HCEC 1CT (cell line): ENCODE results near the gene PDE6H.

ENCODE experiments used
- DNase-seq: peaks from one replicate; pipeline ENCODE4 v3.0.0-alpha.2; 2017

PDE6H gene

DNA sequence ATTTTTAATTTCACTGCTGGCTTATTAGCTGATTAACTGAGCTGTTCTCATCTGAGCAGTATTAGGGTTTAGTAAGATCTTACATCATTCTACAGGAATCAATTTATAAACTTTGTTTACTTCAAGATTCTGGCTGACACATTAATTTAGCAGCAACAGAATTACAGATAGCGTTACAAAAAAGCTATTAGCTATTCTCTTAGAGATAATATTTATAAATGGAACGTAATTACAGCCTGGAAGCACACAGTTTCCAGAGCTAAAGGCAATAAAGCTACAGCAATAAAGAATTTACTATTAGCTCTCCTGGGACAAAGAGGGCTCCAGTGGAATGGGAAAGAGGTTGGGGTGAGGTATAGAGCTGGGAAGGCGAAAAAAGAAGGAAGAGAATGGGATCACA, 34.7 kb downstream of the PDE6H start:
- no peak for DNase-seq

DNA sequence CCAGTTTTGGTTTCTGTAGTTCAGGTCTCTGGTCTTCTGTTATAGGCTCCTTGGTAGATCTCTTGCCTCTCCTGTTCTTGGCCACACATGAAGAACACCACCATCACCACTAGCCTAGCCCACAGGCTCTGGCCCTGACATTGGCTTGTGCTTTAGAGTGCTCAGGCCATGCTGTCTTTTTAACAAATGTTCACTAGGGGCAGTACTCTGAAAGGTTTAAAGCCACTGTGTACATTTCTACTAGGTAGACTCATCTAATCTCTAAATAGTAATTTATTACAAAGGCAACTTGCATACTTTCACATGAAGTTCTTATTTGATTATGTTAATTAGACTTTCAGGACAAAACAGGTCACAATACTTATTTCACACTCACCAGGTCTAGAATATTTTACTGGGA, 38.3 kb downstream of the PDE6H start:
- DNase-seq = peak; percentile 40

DNA sequence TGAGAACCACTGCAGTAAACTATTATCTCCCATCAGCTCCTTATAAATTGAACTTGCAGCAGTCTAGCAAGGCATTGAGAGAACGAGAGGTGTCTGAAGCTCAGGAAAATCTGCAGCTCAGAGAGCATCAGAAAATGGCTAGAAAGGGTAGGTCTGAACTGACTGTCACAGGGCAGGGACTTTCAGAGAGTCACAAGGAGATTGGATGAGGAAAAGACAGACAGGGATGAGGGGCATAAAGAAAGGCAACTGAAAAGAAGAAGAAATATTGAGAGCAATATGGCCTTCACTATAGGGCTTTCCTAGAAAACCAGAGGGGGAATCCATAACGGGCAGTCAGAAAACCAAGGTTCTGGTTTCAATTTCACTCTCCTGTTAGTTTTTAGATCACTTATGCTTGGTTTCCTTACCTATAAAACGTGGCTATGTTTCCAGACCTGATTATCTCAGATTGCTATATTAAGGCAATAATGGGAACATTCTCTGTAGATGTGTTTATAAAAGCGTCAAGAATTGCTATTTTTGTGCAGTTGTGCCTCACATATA, 40.9 kb downstream of the PDE6H start:
- DNase-seq = no peak

DNA sequence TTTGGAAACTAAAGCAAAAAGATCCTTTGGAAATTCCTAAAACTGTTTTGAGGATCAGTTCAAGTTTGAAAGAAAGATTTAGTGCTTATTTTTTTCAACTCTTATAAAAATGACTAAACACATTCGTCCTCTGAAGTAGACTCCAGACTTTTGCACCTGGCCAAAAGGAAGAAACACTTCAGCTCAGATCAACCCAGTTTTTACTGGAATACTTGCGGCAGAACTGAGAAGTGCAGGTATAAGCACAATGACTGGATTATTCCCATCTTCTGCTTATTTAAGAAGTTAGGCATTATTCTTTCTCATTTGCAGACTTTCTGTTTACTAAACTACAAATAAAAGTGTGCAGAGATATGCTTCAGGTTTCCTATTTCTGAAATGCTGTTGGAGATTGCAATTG, 41.9 kb downstream of the PDE6H start:
- no peak for DNase-seq

DNA sequence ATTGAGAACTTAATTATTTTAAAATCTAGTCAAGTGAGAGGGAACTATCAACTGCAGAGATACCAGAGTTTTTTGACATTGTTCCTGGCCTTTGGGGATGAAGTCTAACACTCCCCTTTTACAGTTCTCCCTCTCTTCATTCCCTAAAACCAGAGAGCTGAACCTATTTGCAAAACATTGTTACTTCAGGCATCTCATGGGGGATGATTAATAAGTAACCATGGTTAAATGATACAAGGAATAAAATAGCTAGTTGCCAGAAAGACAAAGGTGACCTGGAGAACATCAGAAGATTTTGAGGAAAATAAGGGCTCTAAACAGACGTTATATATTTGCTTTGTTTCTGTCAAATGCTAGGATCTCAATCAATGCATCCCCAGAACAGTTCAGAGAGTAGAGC, 42.3 kb downstream of the PDE6H start:
- DNase-seq = no peak

DNA sequence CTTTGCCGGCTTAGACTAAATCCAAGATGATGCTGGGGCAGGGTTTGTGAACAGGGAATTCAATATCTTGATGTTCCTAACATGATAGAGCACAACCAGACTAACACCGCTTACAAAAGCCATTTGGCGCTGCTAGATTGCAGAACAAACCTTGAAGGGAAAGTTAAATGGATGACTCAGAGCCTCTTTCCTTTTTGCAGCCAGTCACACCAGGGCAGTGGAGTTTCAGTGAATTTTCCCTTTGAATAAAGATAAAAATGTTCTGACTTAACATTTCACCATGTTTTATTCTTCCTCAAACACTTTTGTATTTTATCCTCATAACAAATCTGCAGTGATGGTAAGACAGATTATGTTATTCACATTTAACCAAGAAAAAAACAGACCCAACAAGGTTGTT, 47.3 kb downstream of the PDE6H start:
- peak; percentile 4 for DNase-seq
